ENCODE data around the gene CCDC15.
"Not testable (repeated sequence)": the region's sequence is repeated elsewhere in the genome, so short reads cannot be mapped to it uniquely, and the experiment has no call there.

The CCDC15 gene

GRCh38 chr11:125086633-125087296 is 132.8 kb downstream of the CCDC15 start:
- H3K9ac ChIP-seq (ENCODE audit: low read length) = no peak overlapping the region
- no peak overlapping the region for H3K4me2 ChIP-seq (ENCODE audit: low read length, poor library complexity, severe bottlenecking)
- WGBS = 87% methylated on average over 13 of the region's 14 CpGs

GRCh38 chr11:125088123-125088522 is 134.1 kb downstream of the CCDC15 start:
- H3K27ac ChIP-seq (ENCODE audit: low read length, poor library complexity, severe bottlenecking) = no peak overlapping the region
- no peak overlapping the region for H3K18ac ChIP-seq (ENCODE audit: low read depth in 1 of 2, low read length in 2 of 2)
- DNase-seq = no peak
- WGBS = 80% methylated on average over 2 of the region's 2 CpGs
- H3K4me3 ChIP-seq (ENCODE audit: insufficient read depth in 1 of 2, low read depth in 1 of 2, low read length in 2 of 2) = no peak overlapping the region
- no peak overlapping the region for H3K4ac ChIP-seq (ENCODE audit: low read depth in 1 of 2, low read length in 2 of 2)
- no peak overlapping the region for H2AFZ ChIP-seq (ENCODE audit: low read depth, low read length)
- no peak overlapping the region for H3K14ac ChIP-seq (ENCODE audit: low read length in 2 of 2)
- no peak overlapping the region for H4K91ac ChIP-seq (ENCODE audit: low read length)
- H4K8ac ChIP-seq (ENCODE audit: low read length) = no peak overlapping the region
- no peak overlapping the region for H2BK12ac ChIP-seq (ENCODE audit: low read length in 2 of 2)
- no peaks in the 10 kb centered on the region for H3K27me3 ChIP-seq (ENCODE audit: control insufficient read depth in 1 of 2, insufficient read depth in 1 of 2, low read length in 2 of 2)
- H3K9me3 ChIP-seq (ENCODE audit: control insufficient read depth, low read length) = no peaks in the 10 kb centered on the region
- no peaks in the 10 kb centered on the region for H3K36me3 ChIP-seq (ENCODE audit: control insufficient read depth in 1 of 2, insufficient read depth in 2 of 2, low read depth in 1 of 2, low read length in 2 of 2)
- H2BK120ac ChIP-seq (ENCODE audit: low read depth, low read length) = no peak overlapping the region
- no peak overlapping the region for H2AK5ac ChIP-seq (ENCODE audit: low read length, severe bottlenecking)
- H3K79me1 ChIP-seq (replicated peaks; ENCODE audit: low read length, poor library complexity, severe bottlenecking) = no peaks in the 10 kb centered on the region
- H2BK5ac ChIP-seq (ENCODE audit: low read depth, low read length, poor library complexity, severe bottlenecking) = no peak overlapping the region
- H3K4me2 ChIP-seq (ENCODE audit: low read length, poor library complexity, severe bottlenecking) = no peak overlapping the region
- no peak overlapping the region for H3K23ac ChIP-seq (ENCODE audit: low read length in 2 of 2)
- no peak overlapping the region for H2BK15ac ChIP-seq (ENCODE audit: low read depth, poor library complexity, severe bottlenecking)
- H3K9ac ChIP-seq (ENCODE audit: low read length) = no peak overlapping the region
- peaks cover 13% of the 10 kb centered on the region for H3K4me1 ChIP-seq (ENCODE audit: control insufficient read depth, insufficient read depth, low read depth, low read length)

More at GRCh38 chr11:125086633-125087296, 132.8 kb downstream of the CCDC15 start:
- Histone ChIP-seq H3K4me3 (ENCODE audit: insufficient read depth in 1 of 2, low read depth in 1 of 2, low read length in 2 of 2) (no peak overlapping the region), H4K91ac (ENCODE audit: low read length) (no peak overlapping the region), H3K79me1 (replicated peaks; ENCODE audit: low read length, poor library complexity, severe bottlenecking) (no peaks in the 10 kb centered on the region), H2BK5ac (ENCODE audit: low read depth, low read length, poor library complexity, severe bottlenecking) (no peak overlapping the region), H3K36me3 (ENCODE audit: control insufficient read depth in 1 of 2, insufficient read depth in 2 of 2, low read depth in 1 of 2, low read length in 2 of 2) (no peaks in the 10 kb centered on the region), H2AFZ (ENCODE audit: low read depth, low read length) (no peak overlapping the region), H4K8ac (ENCODE audit: low read length) (no peak overlapping the region), H2BK15ac (ENCODE audit: low read depth, poor library complexity, severe bottlenecking) (no peak overlapping the region), H3K9me3 (ENCODE audit: control insufficient read depth, low read length) (no peaks in the 10 kb centered on the region), H3K4ac (ENCODE audit: low read depth in 1 of 2, low read length in 2 of 2) (no peak overlapping the region), H3K27ac (ENCODE audit: low read length, poor library complexity, severe bottlenecking) (no peak overlapping the region), H3K4me1 (ENCODE audit: control insufficient read depth, insufficient read depth, low read depth, low read length) (peaks cover 17% of the 10 kb centered on the region), H3K23ac (ENCODE audit: low read length in 2 of 2) (no peak overlapping the region), H3K27me3 (ENCODE audit: control insufficient read depth in 1 of 2, insufficient read depth in 1 of 2, low read length in 2 of 2) (no peaks in the 10 kb centered on the region), H3K18ac (ENCODE audit: low read depth in 1 of 2, low read length in 2 of 2) (no peak overlapping the region), H2AK5ac (ENCODE audit: low read length, severe bottlenecking) (no peak overlapping the region), H2BK120ac (ENCODE audit: low read depth, low read length) (no peak overlapping the region), H2BK12ac (ENCODE audit: low read length in 2 of 2) (no peak overlapping the region), H3K14ac (ENCODE audit: low read length in 2 of 2) (no peak overlapping the region)
- DNase-seq = no peak

DNA sequence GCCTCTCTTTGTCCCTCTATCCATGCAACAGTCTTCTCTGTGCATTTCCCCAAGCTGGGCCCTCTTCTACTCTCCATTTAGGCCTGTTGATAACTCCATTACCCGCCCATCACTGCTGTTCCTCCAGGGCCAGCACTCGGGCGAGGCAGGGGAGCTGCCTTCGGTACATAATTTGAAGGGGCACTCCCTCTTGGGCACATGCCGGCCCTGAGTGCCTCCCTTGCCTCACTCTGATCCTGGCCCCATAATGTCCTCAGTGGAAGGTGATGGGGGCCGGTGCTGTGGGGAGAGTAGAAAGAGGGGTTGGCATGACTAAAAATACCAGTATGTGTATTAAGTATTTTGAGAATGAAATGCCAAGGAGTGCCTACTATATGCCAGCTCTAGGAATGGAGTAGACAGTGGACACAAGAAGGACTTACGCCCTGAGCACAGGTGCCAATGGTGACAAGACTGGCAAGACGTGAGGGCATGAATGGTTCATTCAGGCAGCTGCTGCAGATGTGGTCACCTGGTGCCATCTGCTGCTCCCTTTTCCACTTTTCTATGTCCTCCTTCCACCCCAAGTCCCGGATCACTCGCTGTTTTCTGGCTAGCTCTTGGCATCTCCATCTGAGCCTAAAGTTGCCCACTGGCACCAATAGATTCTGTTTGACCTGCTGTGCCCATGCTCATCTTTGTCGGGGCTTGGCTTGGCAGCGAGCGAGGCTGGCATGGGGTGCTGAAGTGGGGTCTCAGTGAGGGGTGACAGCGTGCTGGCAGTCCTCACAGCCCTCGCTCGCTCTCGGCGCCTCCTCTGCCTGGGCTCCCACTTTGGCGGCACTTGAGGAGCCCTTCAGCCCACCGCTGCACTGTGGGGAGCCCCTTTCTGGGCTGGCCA is 134.8 kb downstream of the CCDC15 start:
- H3K27ac ChIP-seq (ENCODE audit: low read length, poor library complexity, severe bottlenecking) = no peak overlapping the region
- no peak overlapping the region for H2BK15ac ChIP-seq (ENCODE audit: low read depth, poor library complexity, severe bottlenecking)
- no peak overlapping the region for H3K14ac ChIP-seq (ENCODE audit: low read length in 2 of 2)
- H3K9me3 ChIP-seq (ENCODE audit: control insufficient read depth, low read length) = no peaks in the 10 kb centered on the region
- no peak overlapping the region for H3K23ac ChIP-seq (ENCODE audit: low read length in 2 of 2)
- H3K4ac ChIP-seq (ENCODE audit: low read depth in 1 of 2, low read length in 2 of 2) = no peak overlapping the region
- H3K4me2 ChIP-seq (ENCODE audit: low read length, poor library complexity, severe bottlenecking) = no peak overlapping the region
- no peak overlapping the region for H2BK5ac ChIP-seq (ENCODE audit: low read depth, low read length, poor library complexity, severe bottlenecking)
- H3K4me1 ChIP-seq (ENCODE audit: control insufficient read depth, insufficient read depth, low read depth, low read length) = peaks cover 7% of the 10 kb centered on the region
- no peak overlapping the region for H2AK5ac ChIP-seq (ENCODE audit: low read length, severe bottlenecking)
- H2BK12ac ChIP-seq (ENCODE audit: low read length in 2 of 2) = no peak overlapping the region
- WGBS = 87% methylated on average over 19 of the region's 20 CpGs
- no peak overlapping the region for H3K9ac ChIP-seq (ENCODE audit: low read length)
- H3K4me3 ChIP-seq (ENCODE audit: insufficient read depth in 1 of 2, low read depth in 1 of 2, low read length in 2 of 2) = no peak overlapping the region
- DNase-seq = no peak
- H2BK120ac ChIP-seq (ENCODE audit: low read depth, low read length) = no peak overlapping the region
- H3K36me3 ChIP-seq (ENCODE audit: control insufficient read depth in 1 of 2, insufficient read depth in 2 of 2, low read depth in 1 of 2, low read length in 2 of 2) = no peaks in the 10 kb centered on the region
- no peak overlapping the region for H2AFZ ChIP-seq (ENCODE audit: low read depth, low read length)
- H4K91ac ChIP-seq (ENCODE audit: low read length) = no peak overlapping the region
- no peak overlapping the region for H3K18ac ChIP-seq (ENCODE audit: low read depth in 1 of 2, low read length in 2 of 2)
- no peaks in the 10 kb centered on the region for H3K79me1 ChIP-seq (replicated peaks; ENCODE audit: low read length, poor library complexity, severe bottlenecking)
- H4K8ac ChIP-seq (ENCODE audit: low read length) = no peak overlapping the region
- no peaks in the 10 kb centered on the region for H3K27me3 ChIP-seq (ENCODE audit: control insufficient read depth in 1 of 2, insufficient read depth in 1 of 2, low read length in 2 of 2)

DNA sequence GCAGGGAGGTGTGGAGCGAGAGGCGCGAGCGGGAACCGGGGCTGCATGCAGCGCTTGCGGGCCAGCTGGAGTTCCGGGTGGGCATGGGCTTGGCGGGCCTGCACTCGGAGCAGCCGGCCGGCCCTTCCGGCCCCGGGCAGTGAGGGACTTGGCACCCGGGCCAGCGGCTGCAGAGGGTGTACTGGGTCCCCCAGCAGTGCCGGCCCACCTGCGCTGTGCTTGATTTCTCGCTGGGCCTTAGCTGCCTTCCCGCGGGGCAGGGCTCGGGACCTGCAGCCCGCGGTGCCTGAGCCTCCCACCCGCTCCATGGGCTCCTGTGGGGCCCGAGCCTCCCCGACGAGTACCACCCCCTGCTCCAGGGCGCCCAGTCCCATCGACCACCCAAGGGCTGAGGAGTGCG is 135.5 kb downstream of the CCDC15 start:
- H3K27me3 ChIP-seq (ENCODE audit: control insufficient read depth in 1 of 2, insufficient read depth in 1 of 2, low read length in 2 of 2); H4K8ac ChIP-seq (ENCODE audit: low read length); H3K23ac ChIP-seq (ENCODE audit: low read length in 2 of 2); H3K18ac ChIP-seq (ENCODE audit: low read depth in 1 of 2, low read length in 2 of 2); H3K9ac ChIP-seq (ENCODE audit: low read length); DNase-seq; H3K4me2 ChIP-seq (ENCODE audit: low read length, poor library complexity, severe bottlenecking); H3K4ac ChIP-seq (ENCODE audit: low read depth in 1 of 2, low read length in 2 of 2); H2BK5ac ChIP-seq (ENCODE audit: low read depth, low read length, poor library complexity, severe bottlenecking); H3K9me3 ChIP-seq (ENCODE audit: control insufficient read depth, low read length); H3K79me1 ChIP-seq (replicated peaks; ENCODE audit: low read length, poor library complexity, severe bottlenecking); H4K91ac ChIP-seq (ENCODE audit: low read length); H3K4me1 ChIP-seq (ENCODE audit: control insufficient read depth, insufficient read depth, low read depth, low read length); H2AK5ac ChIP-seq (ENCODE audit: low read length, severe bottlenecking); H3K36me3 ChIP-seq (ENCODE audit: control insufficient read depth in 1 of 2, insufficient read depth in 2 of 2, low read depth in 1 of 2, low read length in 2 of 2); H2BK120ac ChIP-seq (ENCODE audit: low read depth, low read length); H2BK15ac ChIP-seq (ENCODE audit: low read depth, poor library complexity, severe bottlenecking); H2AFZ ChIP-seq (ENCODE audit: low read depth, low read length); H3K14ac ChIP-seq (ENCODE audit: low read length in 2 of 2); H2BK12ac ChIP-seq (ENCODE audit: low read length in 2 of 2); H3K4me3 ChIP-seq (ENCODE audit: insufficient read depth in 1 of 2, low read depth in 1 of 2, low read length in 2 of 2); H3K27ac ChIP-seq (ENCODE audit: low read length, poor library complexity, severe bottlenecking): not testable (repeated sequence)
- 91% methylated on average over 29 of the region's 31 CpGs for WGBS
